ENCODE data around the gene SPPL3.

DNA sequence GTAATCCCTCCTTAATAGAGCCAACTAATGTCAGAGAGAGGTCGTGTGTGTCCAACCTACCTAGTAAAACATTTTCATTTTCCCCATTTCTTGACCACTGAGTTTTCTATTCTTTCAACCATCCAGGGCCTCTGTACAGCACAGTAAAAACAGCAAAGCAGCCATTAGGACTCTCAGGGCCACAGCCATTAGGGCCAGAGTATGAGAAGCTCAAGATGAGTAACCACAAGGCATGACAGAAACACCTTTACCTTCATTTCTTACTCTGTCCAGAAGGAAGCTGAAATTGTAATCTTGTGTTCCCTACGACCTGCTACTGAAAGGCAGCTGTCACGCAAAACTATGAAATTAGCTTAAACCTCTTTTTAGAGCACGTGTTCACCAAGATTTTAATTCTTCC lies 2.3 kb downstream of the SPPL3 start:
- TF ChIP-seq, protein P1, sequence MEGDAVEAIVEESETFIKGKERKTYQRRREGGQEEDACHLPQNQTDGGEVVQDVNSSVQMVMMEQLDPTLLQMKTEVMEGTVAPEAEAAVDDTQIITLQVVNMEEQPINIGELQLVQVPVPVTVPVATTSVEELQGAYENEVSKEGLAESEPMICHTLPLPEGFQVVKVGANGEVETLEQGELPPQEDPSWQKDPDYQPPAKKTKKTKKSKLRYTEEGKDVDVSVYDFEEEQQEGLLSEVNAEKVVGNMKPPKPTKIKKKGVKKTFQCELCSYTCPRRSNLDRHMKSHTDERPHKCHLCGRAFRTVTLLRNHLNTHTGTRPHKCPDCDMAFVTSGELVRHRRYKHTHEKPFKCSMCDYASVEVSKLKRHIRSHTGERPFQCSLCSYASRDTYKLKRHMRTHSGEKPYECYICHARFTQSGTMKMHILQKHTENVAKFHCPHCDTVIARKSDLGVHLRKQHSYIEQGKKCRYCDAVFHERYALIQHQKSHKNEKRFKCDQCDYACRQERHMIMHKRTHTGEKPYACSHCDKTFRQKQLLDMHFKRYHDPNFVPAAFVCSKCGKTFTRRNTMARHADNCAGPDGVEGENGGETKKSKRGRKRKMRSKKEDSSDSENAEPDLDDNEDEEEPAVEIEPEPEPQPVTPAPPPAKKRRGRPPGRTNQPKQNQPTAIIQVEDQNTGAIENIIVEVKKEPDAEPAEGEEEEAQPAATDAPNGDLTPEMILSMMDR (IDR thresholded peaks at IDR 0.05), result no peak
- no peak for TF ChIP-seq NFYB (CRISPR knock-in tag; conservative IDR thresholded peaks at IDR 0.05; ENCODE audit: low read depth)
